SK-N-SH (cell line): ENCODE measurements around the gene OGFRL1. TPM values are rescaled to one million over a fixed set of nuclear protein-coding genes. Genes with fewer than 3 reads are reported as not detected.

ENCODE experiments used
- CTCF ChIA-PET: fragments of 300-600, 350-600 bp; formaldehyde crosslinking; extraction: SDS; loops from one replicate; lab custom pipeline; 2021; lab: Yijun Ruan, JAX
- POLR2A ChIA-PET: fragments of 350-600 bp; sonication (Branson Sonifier 250); formaldehyde crosslinking; extraction: SDS; loops from one replicate; lab custom pipeline; 2020; ENCODE audit warnings: antibody characterized with exemption, inconsistent platforms; lab: Yijun Ruan, JAX
- DNase-seq: peaks from one replicate; pipeline ENCODE4 v3.0.0; 2012
- H2AFZ ChIP-seq: fragments of 200-600 bp; sonication (generic); 2 replicates; pipeline ENCODE4 v1.8.1; 2016; ENCODE audit warnings: antibody characterized with exemption, mild to moderate bottlenecking, low read depth
- H3F3A ChIP-seq: fragments of 200-600 bp; sonication (generic); replicated peaks from 2 replicates; pipeline ENCODE3; 2016; ENCODE audit warnings: antibody characterized with exemption, mild to moderate bottlenecking; ENCODE audit not compliant: insufficient read depth
- H3K27ac ChIP-seq, 2 experiments: fragments of 200-500 bp in 1 of 2; fragments of 200-600 bp in 1 of 2; sonication (Bioruptor generic) in 1 of 2; sonication (generic), shearing (Covaris generic) in 1 of 2; 2 replicates each; pipeline versions ENCODE4 v1.5.1 to v1.6.1; 2014 to 2016; ENCODE audit warnings: low read depth in 2 of 2, inconsistent platforms in 1 of 2, low read length in 1 of 2, mild to moderate bottlenecking in 1 of 2, mixed read lengths in 1 of 2
- H3K27me3 ChIP-seq: fragments of 200-600 bp; sonication (generic), shearing (Covaris generic); 2 replicates; pipeline ENCODE4 v1.6.1; 2016; ENCODE audit warnings: mixed run types; ENCODE audit not compliant: insufficient read depth
- H3K36me3 ChIP-seq, 2 experiments: fragments of 200-500 bp in 1 of 2; fragments of 200-600 bp in 1 of 2; sonication (Bioruptor generic) in 1 of 2; sonication (generic) in 1 of 2; replicated peaks in 1 of 2; 2 replicates each; pipeline versions ENCODE3 to v1.5.1; 2014 to 2016; ENCODE audit warnings: low read length in 1 of 2, mild to moderate bottlenecking in 1 of 2; ENCODE audit not compliant: insufficient read depth in 2 of 2, control insufficient read depth in 1 of 2
- H3K4me1 ChIP-seq, 2 experiments: fragments of 200-500 bp in 1 of 2; fragments of 200-600 bp in 1 of 2; sonication (Bioruptor generic) in 1 of 2; sonication (generic), shearing (Covaris generic) in 1 of 2; 2 replicates each; pipeline versions ENCODE4 v1.5.1 to v1.6.1; 2014 to 2016; ENCODE audit warnings: low read depth in 1 of 2, low read length in 1 of 2, mixed run types in 1 of 2; ENCODE audit not compliant: insufficient read depth in 2 of 2, control insufficient read depth in 1 of 2
- H3K4me2 ChIP-seq: fragments of 200-600 bp; sonication (generic), shearing (Covaris generic); 2 replicates; pipeline ENCODE4 v1.6.1; 2017; ENCODE audit warnings: mixed run types
- H3K4me3 ChIP-seq, 2 experiments: fragments of 200-500 bp in 1 of 2; fragments of 200-600 bp in 1 of 2; sonication (Bioruptor generic) in 1 of 2; sonication (generic), shearing (Covaris generic) in 1 of 2; 2 replicates each; pipeline versions ENCODE4 v1.5.1 to v1.8.1; 2014 to 2016; ENCODE audit warnings: low read depth in 2 of 2, inconsistent platforms in 1 of 2, low read length in 1 of 2, mild to moderate bottlenecking in 1 of 2, mixed read lengths in 1 of 2, moderate library complexity in 1 of 2
- H3K79me2 ChIP-seq: fragments of 200-600 bp; sonication (generic); 2 replicates; pipeline ENCODE4 v1.8.1; 2017; ENCODE audit warnings: mild to moderate bottlenecking; ENCODE audit not compliant: insufficient read depth
- H3K9ac ChIP-seq: fragments of 200-600 bp; sonication (generic); 2 replicates; pipeline ENCODE4 v1.6.1; 2017; ENCODE audit warnings: mixed run types
- H3K9me2 ChIP-seq: fragments of 200-600 bp; sonication (generic); 2 replicates; pipeline ENCODE4 v1.6.1; 2017; ENCODE audit warnings: mixed run types
- H3K9me3 ChIP-seq: fragments of 200-600 bp; sonication (generic); 2 replicates; pipeline ENCODE4 v1.6.1; 2017; ENCODE audit warnings: mixed run types, mild to moderate bottlenecking, moderate library complexity
- H4K20me1 ChIP-seq: fragments of 200-600 bp; sonication (generic); 2 replicates; pipeline ENCODE4 v1.6.1; 2017; ENCODE audit warnings: mild to moderate bottlenecking, mixed run types; ENCODE audit not compliant: insufficient read depth
- CHD2 ChIP-seq: fragments of 150-350 bp; IDR thresholded peaks from 2 replicates; pipeline ENCODE4 v1.6.1; 2018; ENCODE audit warnings: low read length; ENCODE audit not compliant: partially characterized antibody
- CTCF ChIP-seq: fragments of 200-600 bp; sonication (generic); IDR thresholded peaks from 2 replicates; pipeline ENCODE4 v1.6.1; 2017; ENCODE audit warnings: antibody characterized with exemption, mild to moderate bottlenecking, moderate library complexity
- EZH2phosphoT487 ChIP-seq: fragments of 200-600 bp; sonication (generic); IDR thresholded peaks from 2 replicates; pipeline ENCODE4 v1.6.1; 2017; ENCODE audit warnings: low read depth, mixed run types, mild to moderate bottlenecking, antibody characterized with exemption, moderate library complexity, borderline replicate concordance
- FOXJ3 ChIP-seq: sonication (generic); formaldehyde crosslinking; IDR thresholded peaks from 2 replicates; pipeline ENCODE4 v1.5.1; 2020; ENCODE audit warnings: mild to moderate bottlenecking, missing genetic modification reagents
- JUND ChIP-seq: IDR thresholded peaks from 2 replicates; pipeline ENCODE4 v1.4.0; 2012
- MAX ChIP-seq: IDR thresholded peaks from 2 replicates; pipeline ENCODE4 v1.4.0; 2012; ENCODE audit warnings: low read depth
- NRF1 ChIP-seq: IDR thresholded peaks from 2 replicates; pipeline ENCODE4 v1.6.1; 2012; ENCODE audit warnings: low read depth, mild to moderate bottlenecking, low read length
- POLR2AphosphoS5 ChIP-seq: IDR thresholded peaks from 2 replicates; pipeline ENCODE4 v1.6.1; 2012; ENCODE audit warnings: low read depth, low read length
- RAD21 ChIP-seq: IDR thresholded peaks from 2 replicates; pipeline ENCODE4 v1.6.1; 2012; ENCODE audit warnings: mild to moderate bottlenecking, low read length
- RCOR1 ChIP-seq: fragments of 150-350 bp; IDR thresholded peaks from 2 replicates; pipeline ENCODE4 v1.6.1; 2017; ENCODE audit warnings: antibody characterized with exemption, low read length
- REST ChIP-seq: IDR thresholded peaks from 2 replicates; pipeline ENCODE4 v1.6.1; 2012; ENCODE audit warnings: mild to moderate bottlenecking, low read depth, low read length, moderate library complexity
- RFX5 ChIP-seq: IDR thresholded peaks from 2 replicates; pipeline ENCODE4 v1.6.1; 2012; ENCODE audit warnings: mild to moderate bottlenecking, improper control_type of control experiment, low read length
- SIN3A ChIP-seq: IDR thresholded peaks from 2 replicates; pipeline ENCODE4 v1.6.1; 2012; ENCODE audit warnings: low read depth, mild to moderate bottlenecking, low read length, moderate library complexity, borderline replicate concordance
- TAF1 ChIP-seq: IDR thresholded peaks from 2 replicates; pipeline ENCODE4 v1.6.1; 2012; ENCODE audit warnings: low read depth, mild to moderate bottlenecking, low read length, moderate library complexity, borderline replicate concordance
- TCF12 ChIP-seq: IDR thresholded peaks from 2 replicates; pipeline ENCODE4 v1.4.0; 2012
- TEAD4 ChIP-seq: IDR thresholded peaks from 2 replicates; pipeline ENCODE4 v1.4.0; 2012; ENCODE audit warnings: mild to moderate bottlenecking, borderline replicate concordance; ENCODE audit not compliant: insufficient read depth
- USF2 ChIP-seq: fragments of 150-350 bp; IDR thresholded peaks from 2 replicates; pipeline ENCODE4 v1.6.1; 2017; ENCODE audit warnings: antibody characterized with exemption, low read length, low read depth, borderline replicate concordance
- YY1 ChIP-seq: IDR thresholded peaks from 2 replicates; pipeline ENCODE4 v1.4.0; 2012; ENCODE audit warnings: low read depth, mild to moderate bottlenecking
- ZBTB33 ChIP-seq: IDR thresholded peaks from 2 replicates; pipeline ENCODE4 v1.4.0; 2012; ENCODE audit warnings: low read depth, borderline replicate concordance
- WGBS: methylation state at CpG from one replicate; pipeline ENCODE4 v1.1.6; 2017; ENCODE audit warnings: low lambda C conversion rate; 5-methylcytosine and 5-hydroxymethylcytosine counted together
- polyA plus RNA-seq, 3 experiments: library from polyadenylated mRNA; depleted of rRNA; stranded (reverse); fragments of >200 nt; gene quantifications; 2 replicates each; pipeline ENCODE4 v1.2.3, GENCODE V29; 2012

Gene OGFRL1
- polyA plus RNA-seq, 1 of the 3 experiments (the other 2 are of a cell fraction): 2.4 TPM

GRCh38 chr6:71320041-71320440 lies 31.4 kb downstream of the OGFRL1 start:
- DNase-seq: no peak
- no peaks in the 10 kb centered on the region for H3F3A ChIP-seq
- no peaks in the 10 kb centered on the region for H3K79me2 ChIP-seq
- no peak overlapping the region for H3K4me2 ChIP-seq
- ChIA-PET POLR2A (no interaction called here), CTCF (interaction anchor here (1.7 kb wide), 1 partner anchor 9 kb away, joined by 4 read pairs; no protein-coding TSS in a partner anchor)
- H3K9ac ChIP-seq: no peak overlapping the region
- H2AFZ ChIP-seq: no peak overlapping the region
- H3K9me2 ChIP-seq: no peaks in the 10 kb centered on the region
- H3K4me3 ChIP-seq: no peak overlapping the region
- H3K27ac ChIP-seq: no peak overlapping the region
- TF ChIP-seq EZH2phosphoT487: no peak
- no peak for TF ChIP-seq NRF1
- no peak for TF ChIP-seq CTCF
- TF ChIP-seq MAX: no peak
- no peak for TF ChIP-seq FOXJ3 (CRISPR knock-in tag)
- TF ChIP-seq CHD2: no peak
- TF ChIP-seq RFX5: no peak
- TF ChIP-seq TEAD4: no peak
- TF ChIP-seq JUND: no peak
- no peak for TF ChIP-seq RCOR1
- TF ChIP-seq SIN3A: no peak
- no peak for TF ChIP-seq POLR2AphosphoS5
- TF ChIP-seq USF2: no peak
- TF ChIP-seq YY1: no peak
- no peak for TF ChIP-seq REST
- TF ChIP-seq TCF12: no peak
- TF ChIP-seq ZBTB33: no peak
- no peak for TF ChIP-seq RAD21
- TF ChIP-seq TAF1: no peak
- whole genome bisulfite sequencing: 88% methylated on average over 2 of the region's 2 CpGs
- no peaks in the 10 kb centered on the region for H3K36me3 ChIP-seq
- H4K20me1 ChIP-seq: no peaks in the 10 kb centered on the region
- no peaks in the 10 kb centered on the region; a peak in 1 of 4 replicates for H3K4me1 ChIP-seq
- H3K27me3 ChIP-seq: no peaks in the 10 kb centered on the region
- H3K9me3 ChIP-seq: no peaks in the 10 kb centered on the region
